ENCODE results near the gene RSAD1.
"Not testable (repeated sequence)": the region's sequence is repeated elsewhere in the genome, so short reads cannot be mapped to it uniquely, and the experiment has no call there.

RSAD1 gene

DNA sequence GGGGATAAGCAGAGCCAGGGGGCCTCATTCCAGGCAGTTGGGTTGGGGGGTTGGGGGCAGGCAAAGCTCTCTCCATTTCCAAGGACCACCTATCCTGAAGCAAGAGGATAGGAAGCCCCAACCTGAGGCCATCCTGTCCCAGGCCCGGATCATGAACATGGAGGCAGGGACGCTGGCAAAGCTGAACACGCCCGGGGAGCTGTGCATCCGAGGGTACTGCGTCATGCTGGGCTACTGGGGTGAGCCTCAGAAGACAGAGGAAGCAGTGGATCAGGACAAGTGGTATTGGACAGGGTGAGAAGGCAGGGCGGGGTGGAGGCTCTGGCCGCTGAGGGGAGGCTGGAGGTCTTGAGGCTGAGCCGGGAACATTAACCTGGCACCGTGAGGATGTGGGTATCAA lies 6.4 kb upstream of the RSAD1 start:
- no peak for DNase-seq (ENCODE audit: low read depth in 3 of 3)

DNA sequence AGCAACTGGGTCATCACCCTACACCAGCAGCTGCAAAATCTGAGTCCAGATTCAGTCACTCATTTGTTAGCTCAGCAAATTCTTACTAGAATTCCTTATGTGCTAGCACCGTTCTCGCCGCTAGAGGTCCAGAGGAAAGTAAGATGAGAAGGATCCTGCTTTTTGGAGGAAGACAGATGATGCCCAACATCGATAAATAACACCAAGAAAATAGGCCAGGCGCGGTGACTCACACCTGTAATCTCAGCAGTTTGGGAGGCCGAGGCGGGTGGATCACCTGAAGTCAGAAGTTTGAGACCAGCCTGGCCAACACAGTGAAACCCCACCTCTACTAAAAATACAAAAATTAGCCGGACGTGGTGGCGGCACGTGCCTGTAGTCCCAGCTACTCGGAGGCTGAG lies 5.9 kb upstream of the RSAD1 start:
- not testable (repeated sequence) for DNase-seq (ENCODE audit: low read depth in 3 of 3)

DNA sequence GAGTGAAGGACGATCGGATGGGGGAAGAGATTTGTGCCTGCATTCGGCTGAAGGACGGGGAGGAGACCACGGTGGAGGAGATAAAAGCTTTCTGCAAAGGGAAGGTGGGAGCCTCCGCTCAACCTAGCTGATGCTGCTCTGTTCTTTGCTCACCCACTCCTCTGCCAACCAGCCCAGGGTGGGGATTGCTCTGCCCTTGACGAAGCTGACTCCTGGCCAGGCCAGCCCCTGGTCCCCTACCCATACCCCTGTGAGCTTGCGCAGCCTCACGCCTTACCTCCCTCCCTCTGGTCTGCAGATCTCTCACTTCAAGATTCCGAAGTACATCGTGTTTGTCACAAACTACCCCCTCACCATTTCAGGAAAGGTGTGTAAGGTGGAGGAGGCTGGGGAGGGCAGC lies 4.8 kb upstream of the RSAD1 start:
- DNase-seq (ENCODE audit: low read depth in 3 of 3) = no peak

DNA sequence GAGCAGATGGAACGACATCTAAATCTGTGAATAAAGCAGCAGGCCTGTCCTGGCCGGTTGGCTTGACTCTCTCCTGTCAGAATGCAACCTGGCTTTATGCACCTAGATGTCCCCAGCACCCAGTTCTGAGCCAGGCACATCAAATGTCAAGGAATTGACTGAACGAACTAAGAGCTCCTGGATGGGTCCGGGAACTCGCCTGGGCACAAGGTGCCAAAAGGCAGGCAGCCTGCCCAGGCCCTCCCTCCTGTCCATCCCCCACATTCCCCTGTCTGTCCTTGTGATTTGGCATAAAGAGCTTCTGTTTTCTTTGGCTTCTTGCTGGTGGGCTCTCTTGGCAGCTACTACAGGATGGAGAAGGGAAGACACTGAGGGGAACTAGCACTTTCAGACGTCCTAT lies 4.1 kb upstream of the RSAD1 start:
- no peak for DNase-seq (ENCODE audit: low read depth in 3 of 3)

DNA sequence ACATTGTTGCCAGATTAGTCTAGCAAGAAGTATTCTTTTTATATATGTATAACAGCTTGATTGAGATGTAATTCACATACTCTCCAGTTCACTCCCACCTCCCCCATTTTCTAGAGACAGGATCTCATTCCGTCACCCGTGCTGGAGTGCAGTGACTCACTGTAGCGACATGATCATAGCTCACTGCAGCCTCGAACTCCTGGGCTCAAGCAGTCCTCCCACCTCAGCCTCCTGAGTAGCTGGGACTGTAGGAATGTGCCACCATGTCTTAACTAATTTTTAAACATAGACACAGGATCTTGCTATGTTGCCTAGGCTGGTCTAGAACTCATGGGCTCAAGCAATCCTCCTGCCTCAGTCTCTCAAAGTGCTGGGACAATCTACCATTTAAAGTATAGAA lies 3.3 kb upstream of the RSAD1 start:
- no peak for DNase-seq (ENCODE audit: low read depth in 3 of 3)

DNA sequence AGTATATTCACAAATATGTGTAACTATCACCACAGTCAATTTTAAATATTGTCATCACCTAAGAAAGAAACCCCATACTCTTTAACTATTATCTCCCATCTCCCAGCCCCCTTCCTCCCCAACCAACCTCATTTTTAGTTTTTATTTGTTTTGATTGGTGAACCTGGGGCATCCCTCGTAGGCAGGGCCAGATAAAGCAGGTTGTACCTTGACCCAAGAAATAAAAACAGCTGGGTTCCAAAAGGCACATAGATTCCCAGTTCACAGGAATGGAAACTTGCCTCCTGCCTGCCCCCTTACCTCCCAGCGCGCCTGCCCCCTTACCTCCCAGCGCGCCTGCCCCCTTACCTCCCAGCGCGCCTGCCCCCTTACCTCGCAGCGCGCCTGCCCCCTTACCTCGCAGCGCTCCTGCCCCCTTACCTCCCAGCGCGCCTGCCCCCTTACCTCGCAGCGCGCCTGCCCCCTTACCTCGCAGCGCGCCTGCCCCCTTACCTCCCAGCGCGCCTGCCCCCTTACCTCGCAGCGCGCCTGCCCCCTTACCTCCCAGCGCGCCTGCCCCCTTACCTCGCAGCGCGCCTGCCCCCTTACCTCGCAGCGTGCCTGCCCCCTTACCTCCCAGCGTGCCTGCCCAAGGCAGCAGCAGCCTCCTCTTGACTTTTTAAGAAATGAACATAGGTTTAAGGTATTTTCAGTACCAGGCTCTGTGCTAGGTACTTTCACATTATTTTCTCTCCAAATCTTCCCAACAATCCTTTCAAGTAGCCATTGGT lies 2.7 kb upstream of the RSAD1 start:
- DNase-seq (ENCODE audit: low read depth in 3 of 3) = not testable (repeated sequence)

DNA sequence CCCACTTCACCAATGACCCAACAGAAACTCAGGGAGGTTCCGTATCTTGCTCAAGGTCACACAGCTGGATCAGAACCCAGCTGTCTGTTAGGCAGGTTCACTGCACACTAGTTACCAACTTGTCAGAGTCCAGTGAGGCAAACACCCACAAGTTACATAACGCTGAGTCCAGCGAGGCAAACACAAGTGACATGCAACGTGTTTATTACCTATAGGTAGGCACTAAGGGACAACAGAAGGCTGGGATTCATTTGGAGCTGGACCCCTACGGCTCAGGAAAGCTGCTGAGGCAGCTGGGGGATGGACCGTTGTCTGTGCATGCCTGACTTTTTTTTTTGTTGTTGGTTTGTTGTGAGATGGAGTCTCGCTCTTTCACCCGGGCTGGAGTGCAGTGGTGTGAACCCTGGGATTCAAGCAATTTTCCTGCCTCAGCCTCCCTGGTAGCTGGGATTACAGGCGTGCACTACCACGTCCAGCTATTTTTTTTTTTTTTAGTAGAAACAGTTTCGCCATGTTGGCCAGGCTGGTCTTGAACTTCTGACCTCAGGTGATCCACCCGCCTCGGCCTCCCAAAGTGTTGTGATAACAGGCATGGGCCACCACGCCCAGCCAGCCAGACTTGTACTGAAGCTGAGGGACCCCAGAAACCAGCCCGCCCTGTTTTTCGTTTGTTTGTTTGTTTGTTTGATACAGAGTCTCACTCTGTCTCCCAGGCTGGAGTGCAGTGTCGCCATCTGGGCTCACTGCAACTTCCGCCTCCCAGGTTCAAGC lies 1.9 kb upstream of the RSAD1 start:
- no peak for DNase-seq (ENCODE audit: low read depth in 3 of 3)

DNA sequence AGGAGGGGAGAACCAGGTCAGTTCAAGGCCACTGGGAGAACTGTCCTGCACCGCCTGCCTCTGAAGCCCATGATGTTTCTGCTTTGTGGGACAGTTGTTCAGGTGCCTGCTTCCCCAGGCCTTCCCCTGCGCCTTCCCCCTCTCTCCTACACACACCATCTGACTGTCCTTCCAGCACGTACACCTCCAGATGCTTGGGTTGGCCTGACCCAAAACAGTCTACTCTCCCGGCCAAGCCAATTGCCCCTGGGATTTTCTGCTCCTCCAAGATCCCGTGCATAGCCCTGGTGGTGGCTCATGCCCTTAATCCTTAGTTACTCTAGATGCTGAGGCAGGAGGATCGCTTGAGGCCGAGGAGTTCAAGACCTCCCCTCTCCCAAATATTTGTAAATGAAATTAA lies 684 bp upstream of the RSAD1 start:
- DNase-seq (ENCODE audit: low read depth in 3 of 3) = no peak

DNA sequence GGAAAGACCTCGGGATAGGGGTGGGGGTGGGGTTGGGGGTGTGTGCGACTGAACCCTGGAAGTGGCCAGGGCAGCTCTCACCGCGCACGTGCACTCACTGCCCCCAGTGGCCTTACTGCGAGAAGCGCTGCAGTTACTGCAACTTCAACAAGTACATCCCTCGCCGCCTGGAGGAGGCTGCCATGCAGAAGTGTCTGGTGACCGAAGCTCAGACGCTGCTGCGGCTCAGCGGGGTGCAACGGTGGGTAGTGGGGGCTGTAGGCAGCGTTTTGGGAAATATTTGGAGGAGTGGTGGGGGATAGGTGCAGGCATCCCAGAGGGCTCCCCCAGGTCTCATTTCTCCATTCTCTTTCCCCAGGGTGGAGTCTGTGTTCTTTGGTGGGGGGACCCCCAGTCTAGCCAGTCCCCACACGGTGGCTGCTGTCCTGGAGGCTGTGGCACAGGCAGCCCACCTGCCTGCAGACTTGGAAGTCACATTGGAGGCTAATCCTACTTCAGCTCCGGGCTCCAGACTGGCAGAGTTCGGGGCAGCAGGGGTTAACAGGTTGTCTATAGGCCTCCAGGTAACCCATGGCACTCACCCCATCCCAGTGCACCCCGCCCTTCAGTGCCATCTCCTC lies 972 bp downstream of the RSAD1 start:
- DNase-seq (ENCODE audit: low read depth in 3 of 3) = peak; percentile 30 to 58 (median 53)

DNA sequence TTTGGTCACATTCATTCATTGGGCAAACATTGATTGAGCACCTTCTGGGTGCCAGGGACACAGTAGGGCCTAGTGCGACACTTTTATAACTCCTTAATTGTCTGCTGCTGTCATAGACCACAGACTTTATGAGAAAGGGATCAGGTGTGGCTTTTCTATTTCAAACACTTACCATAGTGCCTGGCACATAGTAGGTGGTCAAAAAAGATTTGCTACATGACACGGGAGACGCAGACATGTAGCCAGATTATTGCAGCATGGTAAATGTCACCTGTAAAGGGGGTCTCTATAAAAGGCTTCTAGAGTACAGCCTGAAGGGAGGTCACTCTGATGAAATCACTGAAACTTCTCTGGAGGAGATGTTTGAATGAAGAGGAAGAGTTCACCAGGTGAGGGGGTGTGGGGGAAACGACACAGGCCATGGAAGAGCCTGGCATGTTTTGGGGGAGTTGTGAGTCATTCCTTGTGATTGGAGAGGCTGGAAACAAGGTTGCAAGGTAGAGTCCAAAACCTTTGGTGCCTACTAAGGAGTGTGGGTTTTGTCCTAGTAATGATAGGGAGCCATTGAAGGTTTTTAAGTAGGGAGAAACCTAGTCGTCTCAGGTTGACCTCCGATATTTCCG lies 1.6 kb downstream of the RSAD1 start:
- DNase-seq (ENCODE audit: low read depth in 3 of 3) = no peak

DNA sequence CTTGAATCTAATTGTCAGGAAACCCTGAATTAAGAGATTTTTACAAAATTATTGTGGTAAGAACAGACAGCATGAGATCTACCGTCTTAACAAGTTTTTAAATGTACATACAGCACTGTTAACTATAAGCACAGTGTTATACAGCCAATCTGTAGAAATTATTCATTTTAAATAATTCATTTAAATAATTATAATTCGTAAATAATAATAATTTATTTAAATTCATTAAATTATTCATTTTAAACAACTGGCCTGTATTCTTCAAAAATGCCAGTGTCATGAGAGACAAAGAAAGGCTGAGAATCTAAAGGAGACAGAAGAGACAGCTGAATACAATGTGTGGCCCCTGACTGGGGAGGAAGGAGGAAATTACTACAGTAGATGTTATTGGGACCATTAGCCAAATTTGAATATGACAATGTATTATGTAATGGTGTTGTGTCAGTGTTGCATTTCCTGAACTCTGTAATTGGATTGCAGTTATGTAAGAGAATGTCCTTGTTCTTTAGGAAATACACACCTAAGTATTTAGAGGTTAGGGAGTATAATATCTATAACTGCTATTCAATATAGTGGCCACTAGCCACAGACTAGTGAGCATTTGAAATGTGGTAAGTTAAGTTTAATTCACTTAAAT lies 2.3 kb downstream of the RSAD1 start:
- no peak for DNase-seq (ENCODE audit: low read depth in 3 of 3)

DNA sequence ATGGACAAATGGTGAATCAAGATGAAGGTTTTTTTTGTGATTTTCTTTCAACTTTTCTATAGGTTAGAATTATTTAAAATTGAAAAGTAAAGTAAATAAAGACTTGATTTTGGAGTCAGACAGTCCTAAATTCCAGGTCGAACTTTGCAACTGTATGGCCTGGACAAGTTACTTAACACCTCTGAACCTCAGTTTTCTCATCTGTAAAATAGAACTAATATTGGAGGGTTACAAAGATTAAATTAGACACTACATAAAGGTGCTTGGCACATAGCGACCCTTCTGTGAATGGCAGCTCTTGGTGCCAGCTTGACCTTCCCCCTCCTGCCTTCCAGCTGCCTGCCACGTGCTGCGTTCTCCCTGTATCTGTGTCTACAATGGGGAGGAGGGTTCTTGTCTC lies 3.0 kb downstream of the RSAD1 start:
- no peak for DNase-seq (ENCODE audit: low read depth in 3 of 3)

DNA sequence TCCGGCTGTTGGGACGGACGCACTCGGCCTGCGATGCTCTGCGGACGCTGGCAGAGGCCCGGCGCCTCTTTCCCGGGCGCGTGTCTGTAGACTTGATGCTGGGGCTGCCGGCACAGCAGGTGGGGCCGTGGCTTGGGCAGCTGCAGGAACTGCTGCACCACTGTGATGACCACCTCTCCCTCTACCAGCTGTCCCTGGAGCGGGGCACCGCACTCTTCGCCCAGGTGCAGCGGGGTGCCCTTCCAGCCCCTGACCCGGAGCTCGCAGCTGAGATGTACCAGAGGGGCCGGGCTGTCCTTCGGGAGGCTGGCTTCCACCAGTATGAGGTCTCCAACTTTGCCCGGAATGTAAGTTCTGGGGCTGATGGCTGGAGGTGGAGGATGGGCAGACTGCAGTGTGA lies 3.5 kb downstream of the RSAD1 start:
- no peak for DNase-seq (ENCODE audit: low read depth in 3 of 3)

DNA sequence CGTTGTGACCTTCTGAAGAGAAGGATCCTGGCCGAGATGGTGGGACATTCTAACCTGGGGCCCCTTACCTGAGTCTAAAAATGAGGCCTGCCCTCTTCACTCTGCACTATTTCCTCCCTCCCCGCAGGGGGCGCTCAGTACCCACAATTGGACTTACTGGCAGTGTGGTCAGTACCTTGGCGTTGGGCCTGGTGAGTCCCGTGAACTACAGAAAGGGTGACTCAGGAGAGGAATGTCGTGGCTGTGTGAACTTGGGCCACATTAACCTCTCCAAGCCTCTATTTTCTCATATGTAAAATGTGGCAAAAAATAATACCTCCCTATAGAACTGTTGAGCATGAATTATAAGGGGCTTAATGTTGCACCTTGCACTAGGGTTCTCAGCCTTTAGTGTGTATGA lies 3.9 kb downstream of the RSAD1 start:
- DNase-seq (ENCODE audit: low read depth in 3 of 3) = peak; percentile 57 to 71 (median 66)

DNA sequence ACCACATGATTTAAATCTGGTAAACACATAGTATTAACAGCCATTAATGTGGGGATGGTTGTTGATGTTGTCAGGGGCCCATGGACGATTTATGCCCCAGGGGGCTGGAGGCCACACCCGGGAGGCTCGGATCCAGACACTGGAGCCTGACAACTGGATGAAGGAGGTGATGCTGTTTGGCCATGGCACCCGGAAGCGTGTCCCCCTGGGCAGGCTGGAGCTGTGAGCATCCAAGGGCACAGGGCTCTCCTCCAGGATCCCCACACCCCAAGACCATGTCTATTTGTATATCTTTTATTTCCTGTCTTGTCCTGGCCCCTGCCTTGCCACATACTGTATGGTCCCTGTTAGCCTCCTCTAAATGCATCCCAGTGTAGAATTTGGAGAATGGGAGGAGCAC lies 4.6 kb downstream of the RSAD1 start:
- DNase-seq (ENCODE audit: low read depth in 3 of 3) = no peak

DNA sequence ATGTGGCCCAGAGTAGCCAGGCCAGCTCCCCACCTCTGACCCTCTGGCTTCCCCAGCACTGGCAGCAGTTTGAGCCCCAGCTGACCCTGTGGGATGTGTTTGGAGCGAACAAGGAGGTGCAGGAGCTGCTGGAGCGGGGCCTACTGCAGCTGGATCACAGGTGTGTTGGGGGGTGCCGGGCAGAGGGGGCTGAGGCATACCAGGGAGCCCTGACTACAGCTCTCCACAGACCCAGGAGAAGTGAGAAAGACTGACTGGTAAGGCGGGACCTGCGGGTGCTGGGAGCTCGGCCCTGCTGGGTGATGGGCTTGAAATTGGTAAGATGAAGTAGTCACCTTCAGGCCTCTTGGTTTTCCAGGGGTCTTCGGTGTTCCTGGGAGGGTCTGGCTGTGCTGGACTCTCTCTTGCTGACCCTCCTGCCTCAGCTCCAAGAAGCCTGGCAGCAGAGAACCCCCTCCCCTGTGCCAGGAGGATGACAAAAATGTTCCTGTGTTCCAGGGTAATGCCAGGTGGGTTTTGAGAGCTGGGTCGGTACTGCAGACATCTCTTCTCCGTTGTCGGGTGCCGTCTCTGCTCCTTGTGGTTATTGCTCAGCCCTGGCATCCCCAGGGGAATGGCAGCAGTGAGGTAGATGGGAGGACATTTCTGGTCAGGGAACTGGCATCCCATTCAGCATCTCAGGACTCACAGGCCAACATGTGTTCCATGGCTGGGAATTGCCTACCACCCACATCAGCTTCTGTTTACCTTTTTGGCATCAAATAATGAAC lies 5.9 kb downstream of the RSAD1 start:
- DNase-seq (ENCODE audit: low read depth in 3 of 3) = no peak

DNA sequence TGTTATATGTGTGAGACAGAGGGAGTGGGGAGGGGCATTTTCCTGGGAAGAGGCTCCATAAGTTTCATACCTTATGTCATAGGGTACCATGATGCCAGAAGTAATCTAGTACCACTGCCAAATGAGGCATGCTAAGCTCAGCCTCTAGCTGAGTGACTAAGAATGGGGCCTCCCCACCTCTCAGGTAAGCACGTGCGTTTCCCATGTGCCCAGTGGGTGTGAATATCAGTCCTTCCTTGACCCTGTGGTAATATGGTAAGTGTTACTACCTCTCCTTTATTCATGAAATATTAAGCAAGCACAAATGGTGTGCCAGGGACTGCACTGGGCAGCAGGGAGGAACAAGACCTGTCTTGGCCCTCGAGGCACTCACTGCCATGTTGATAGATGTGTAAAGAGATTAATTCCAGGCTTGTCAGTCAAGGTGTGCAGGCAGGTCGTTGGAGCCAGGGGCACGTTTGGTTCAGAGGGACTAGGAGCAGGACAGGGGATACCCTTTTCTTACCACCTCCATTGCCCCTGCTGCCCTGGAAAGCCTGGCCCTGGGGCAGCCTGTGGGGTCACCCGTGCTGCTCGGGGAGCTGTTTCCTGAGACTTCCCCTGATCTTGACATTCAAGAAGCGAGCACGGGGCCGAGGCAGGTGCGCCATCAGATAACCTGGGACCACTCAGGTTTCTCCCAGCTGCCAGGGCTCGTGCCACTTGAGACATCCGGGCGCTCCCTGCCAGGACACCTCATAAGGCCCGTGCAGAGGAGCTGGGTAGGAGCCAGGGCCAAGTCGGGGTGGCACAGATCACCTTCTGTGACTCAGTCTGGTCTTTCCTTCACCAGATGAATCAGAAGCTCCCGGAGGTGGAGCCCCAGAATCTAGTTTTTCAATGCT lies 8.8 kb downstream of the RSAD1 start:
- DNase-seq (ENCODE audit: low read depth in 3 of 3) = no peak

DNA sequence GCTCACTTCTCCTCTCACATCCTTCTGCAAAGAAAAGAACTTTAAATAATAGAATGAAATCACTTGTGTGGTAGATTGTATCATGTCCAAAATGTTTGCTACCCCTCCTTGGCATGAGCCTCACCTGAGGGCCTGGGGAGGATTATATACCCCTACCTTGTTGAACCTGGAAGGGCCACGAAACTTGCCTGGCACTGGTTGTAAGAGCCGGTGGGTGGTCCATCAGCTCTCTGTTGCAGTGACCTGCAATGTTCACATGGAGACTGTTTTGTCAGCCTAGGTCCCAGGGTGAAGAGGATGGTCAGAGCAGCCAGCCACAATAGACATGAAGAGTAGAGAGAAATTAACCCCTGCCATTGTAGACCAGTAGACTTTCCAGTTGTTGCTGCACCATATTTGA lies 10.2 kb downstream of the RSAD1 start:
- no peak for DNase-seq (ENCODE audit: low read depth in 3 of 3)

DNA sequence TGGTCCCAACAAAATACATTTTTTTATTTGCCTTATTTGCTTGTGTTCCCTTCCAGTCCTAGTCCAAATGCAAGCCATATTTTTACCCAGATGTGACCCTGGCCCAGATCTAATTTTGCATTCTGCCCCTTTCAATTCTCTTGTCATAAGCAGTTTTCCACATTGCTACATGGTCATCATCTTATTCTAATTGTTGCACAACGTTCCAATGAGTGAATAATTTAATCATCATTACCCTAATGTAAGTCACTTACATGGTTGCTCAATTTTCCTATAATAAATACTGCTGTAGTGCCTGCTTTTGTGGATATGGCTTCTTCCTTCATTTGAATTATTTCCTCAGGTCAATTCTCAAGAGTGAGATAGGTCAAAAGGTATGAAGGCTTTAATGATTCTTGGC lies 12.8 kb downstream of the RSAD1 start:
- no peak for DNase-seq (ENCODE audit: low read depth in 3 of 3)

DNA sequence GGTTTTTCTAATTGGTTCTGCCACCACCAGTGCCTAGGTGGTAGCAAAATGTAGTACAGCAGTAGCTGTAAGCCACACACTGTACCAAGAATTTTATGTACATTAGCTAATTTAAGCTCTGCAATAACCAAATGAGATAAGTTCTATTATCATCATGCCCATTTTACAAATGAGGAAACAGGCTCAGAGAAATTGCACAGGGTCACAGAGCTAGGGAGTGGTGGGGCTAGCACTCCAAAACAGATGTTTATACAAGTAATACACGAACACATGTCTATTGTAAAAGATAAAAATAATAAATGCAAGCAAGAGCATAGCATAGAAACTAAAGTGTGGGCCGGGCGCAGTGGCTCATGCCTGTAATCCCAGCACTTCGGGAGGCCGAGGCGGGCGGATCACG lies 13.6 kb downstream of the RSAD1 start:
- DNase-seq (ENCODE audit: low read depth in 3 of 3) = no peak
